HuH-7.5 (cell line): ENCODE measurements around the gene CEP128.

Experiments used
- DNase-seq: peaks from one replicate; pipeline ENCODE4 v3.0.0; 2011; ENCODE audit warnings: low spot score

Gene CEP128

GRCh38 chr14:80901260-80901659 is 40.3 kb downstream of the CEP128 start:
- no peak for DNase-seq

GRCh38 chr14:80872645-80873044 is 68.9 kb downstream of the CEP128 start:
- DNase-seq = no peak

- no peak for DNase-seq
Observed at GRCh38 chr14:80868260-80868659, 73.3 kb downstream of the CEP128 start.

- no peak for DNase-seq
Observed at GRCh38 chr14:80867798-80868197, 73.7 kb downstream of the CEP128 start.

GRCh38 chr14:80867091-80867490 is 74.4 kb downstream of the CEP128 start:
- no peak for DNase-seq

- no peak for DNase-seq
Observed at GRCh38 chr14:80865565-80865964, 76.0 kb downstream of the CEP128 start.

- no peak for DNase-seq
Observed at GRCh38 chr14:80862983-80863382, 78.6 kb downstream of the CEP128 start.

- DNase-seq = no peak
Observed at GRCh38 chr14:80862541-80862940, 79.0 kb downstream of the CEP128 start.

- DNase-seq = no peak
Observed at GRCh38 chr14:80850197-80850814, 91.2 kb downstream of the CEP128 start.

- DNase-seq = no peak
Observed at GRCh38 chr14:80847070-80847469, 94.5 kb downstream of the CEP128 start.

GRCh38 chr14:80845856-80846255 is 95.7 kb downstream of the CEP128 start:
- no peak for DNase-seq

- DNase-seq = no peak
Observed at GRCh38 chr14:80844872-80845271, 96.7 kb downstream of the CEP128 start.

GRCh38 chr14:80839743-80840142 is 101.8 kb downstream of the CEP128 start:
- DNase-seq = no peak

GRCh38 chr14:80809663-80810062 is 131.9 kb downstream of the CEP128 start:
- DNase-seq = no peak

GRCh38 chr14:80805136-80805535 is 136.4 kb downstream of the CEP128 start:
- no peak for DNase-seq

GRCh38 chr14:80798878-80799277 is 142.7 kb downstream of the CEP128 start:
- DNase-seq = no peak

GRCh38 chr14:80798211-80798610 is 143.3 kb downstream of the CEP128 start:
- DNase-seq = no peak

- DNase-seq = no peak
Observed at GRCh38 chr14:80792771-80793170, 148.8 kb downstream of the CEP128 start.

GRCh38 chr14:80787876-80788275 is 153.7 kb downstream of the CEP128 start:
- no peak for DNase-seq

- DNase-seq = no peak
Observed at GRCh38 chr14:80784820-80785219, 156.7 kb downstream of the CEP128 start.

GRCh38 chr14:80781972-80782367 is 159.6 kb downstream of the CEP128 start:
- DNase-seq = no peak

GRCh38 chr14:80780500-80780899 is 161.0 kb downstream of the CEP128 start:
- DNase-seq = no peak

- no peak for DNase-seq
Observed at GRCh38 chr14:80776657-80777056, 164.9 kb downstream of the CEP128 start.

- no peak for DNase-seq
Observed at GRCh38 chr14:80776186-80776585, 165.4 kb downstream of the CEP128 start.

GRCh38 chr14:80772504-80772903 is 169.0 kb downstream of the CEP128 start:
- no peak for DNase-seq
